ENCODE measurements around the gene HOXA4.
A peak's percentile ranks its signal among the peaks of the same experiment; 100 is the strongest.

HOXA4 gene

DNA sequence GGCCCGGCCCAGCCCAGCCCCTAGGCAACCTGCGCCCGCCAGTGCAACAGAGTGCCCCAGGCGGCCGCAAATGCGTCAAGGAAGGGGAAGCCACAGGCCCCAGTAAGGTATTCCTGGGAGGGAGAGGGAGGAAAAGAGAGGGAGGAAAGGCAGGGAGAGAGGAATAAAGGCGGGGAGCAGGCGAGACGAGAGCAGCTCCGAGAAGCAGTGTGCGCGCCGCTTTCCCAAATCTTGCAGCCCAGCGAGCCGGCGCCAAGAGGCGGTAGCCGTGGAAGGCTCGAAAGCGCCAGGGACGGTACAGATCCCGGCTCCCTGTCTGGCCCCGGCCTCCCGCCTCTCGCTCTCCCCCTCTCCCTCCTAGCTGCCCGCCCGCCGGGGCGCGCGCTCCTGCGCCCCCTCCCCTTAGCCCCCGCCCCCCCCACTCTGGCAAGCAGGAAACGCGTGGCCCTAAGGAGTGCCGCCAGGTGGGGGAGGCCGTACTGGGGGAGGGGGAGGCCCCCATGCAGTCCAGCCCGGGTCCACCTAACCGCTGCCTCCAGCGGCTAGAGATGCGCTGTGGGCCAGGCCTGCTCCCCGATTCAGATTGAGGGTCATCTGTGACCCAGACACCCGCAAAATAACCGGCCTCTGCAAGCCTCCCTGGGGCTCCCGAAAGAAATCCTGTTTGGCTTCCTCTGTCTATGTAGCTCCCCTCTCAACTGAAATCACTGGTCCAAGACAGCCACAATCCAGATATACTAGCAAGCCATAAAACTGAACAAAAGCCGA is 39.3 kb upstream of the HOXA4 start:
- DNase-seq: peak; percentile 51

DNA sequence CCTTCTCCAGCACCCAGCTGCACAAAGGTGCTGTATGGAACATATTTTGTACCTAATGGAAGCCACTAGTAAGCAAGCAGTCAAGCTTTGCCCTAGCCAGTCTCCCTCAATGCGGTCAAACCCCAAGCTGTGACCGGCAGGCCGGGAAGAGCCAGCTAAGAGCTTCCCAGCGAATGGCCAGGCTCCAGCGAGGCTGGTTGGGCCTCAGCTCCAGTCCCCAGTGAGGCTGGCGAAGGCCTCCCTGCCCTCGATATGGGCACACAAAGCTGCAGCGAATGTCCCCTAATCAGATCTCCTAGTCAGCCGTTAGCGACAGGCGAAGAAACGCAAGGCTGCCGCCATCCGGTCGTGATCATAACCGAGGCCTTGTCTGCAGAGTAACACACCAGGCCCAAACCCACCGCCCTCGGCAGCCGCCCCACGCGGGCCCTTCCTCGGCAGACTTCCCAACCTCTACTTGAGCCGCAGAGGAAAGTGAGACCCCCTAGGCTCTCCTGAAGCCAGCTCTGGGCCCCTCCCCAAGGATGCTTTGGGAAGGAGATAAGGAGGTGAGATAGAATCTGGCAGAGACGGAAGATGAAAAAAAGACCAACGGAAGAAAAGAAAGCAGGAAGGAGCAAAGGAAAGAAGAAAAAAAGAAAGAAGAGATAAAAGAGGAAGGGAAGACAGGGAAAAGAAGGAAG is 37.8 kb upstream of the HOXA4 start:
- DNase-seq: peak; percentile 63

DNA sequence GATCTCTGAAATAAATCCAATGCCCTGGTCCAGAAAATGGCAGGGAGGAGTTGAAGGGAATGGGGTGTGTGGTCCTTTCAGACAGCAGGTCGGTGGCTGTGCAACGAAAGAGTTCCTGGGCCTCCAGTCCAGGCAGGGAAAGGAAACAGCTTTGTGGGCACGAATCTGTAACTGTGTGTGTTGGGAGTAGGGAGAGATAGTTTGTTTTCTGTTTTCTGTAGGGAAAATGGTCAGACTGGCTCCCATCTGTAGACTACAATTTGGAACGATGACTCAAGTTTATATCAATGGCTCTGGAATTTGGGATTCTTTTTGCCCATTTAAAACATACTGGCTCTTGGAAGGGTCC is 37.3 kb upstream of the HOXA4 start:
- no peak for DNase-seq

DNA sequence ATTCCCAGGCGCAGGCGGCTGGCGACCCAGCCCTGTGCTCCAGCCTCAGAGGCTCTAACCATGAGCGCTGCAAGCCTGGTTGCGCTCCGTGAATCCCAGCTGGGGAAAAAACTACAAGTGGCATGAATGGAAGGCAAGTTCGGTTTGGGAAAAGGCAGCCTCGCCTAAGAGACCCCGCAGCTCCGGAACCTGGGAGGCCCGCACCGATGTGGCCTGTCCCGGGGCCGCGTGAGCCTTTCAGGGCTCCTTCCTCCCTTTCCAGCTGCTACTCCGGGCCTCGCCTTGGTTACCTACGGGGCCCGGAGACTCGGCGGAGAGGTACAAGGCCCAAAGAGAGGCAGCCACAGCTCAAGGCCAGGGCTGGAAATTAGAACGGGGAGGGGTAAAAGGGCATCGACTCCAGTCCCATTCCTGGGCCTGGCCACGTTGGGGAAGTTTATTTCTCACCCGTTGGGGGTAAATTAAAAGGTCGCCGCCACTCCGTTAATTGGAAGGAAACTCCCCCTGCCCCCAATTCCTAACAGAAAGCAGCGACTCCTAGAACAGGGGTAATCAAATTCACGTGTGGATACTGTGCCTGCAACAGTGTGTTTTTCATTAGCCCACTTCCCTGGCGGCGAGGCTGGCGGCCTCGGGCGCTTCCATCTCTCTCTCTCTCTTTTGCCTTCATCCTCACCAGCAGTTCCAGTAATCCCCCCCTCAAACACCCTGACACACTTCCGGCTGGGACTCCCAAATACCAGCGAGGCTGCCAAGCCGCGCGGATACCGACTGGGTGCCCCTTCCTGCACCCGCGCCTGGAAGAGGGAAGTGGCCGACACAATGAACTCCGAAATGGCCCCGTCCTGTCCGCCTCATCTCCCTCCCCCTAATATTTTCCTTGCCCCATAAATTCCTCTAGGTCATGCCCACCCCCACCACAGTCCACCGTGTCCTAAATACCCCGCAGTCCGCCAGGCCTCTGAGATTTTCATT is 36.3 kb upstream of the HOXA4 start:
- DNase-seq: no peak

DNA sequence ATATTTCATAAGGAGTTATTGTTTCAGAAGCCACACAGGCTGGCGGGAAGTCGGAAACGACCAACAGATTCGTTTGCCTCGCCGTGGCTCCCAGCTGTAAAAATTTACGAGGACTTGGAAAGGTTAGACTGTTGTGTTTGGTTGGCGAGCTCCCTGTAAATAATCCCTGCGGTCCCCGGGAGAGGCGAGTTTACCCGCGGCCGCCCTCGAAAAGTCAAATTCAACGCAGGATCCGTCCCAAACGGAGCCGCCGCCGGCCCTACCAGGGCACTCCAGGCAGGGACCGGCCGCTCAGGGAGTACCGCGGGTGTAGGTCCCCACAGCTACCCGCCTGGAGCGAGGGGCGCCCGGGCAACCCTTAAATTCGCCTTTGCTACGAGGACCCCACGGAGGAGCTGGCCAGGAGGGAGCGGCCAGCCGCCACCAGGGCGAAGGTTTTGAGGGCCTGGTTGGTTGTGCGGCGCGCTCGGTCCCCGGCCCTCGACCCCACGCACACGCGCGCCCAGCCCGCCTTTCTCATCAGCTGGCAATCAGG is 35.5 kb upstream of the HOXA4 start:
- DNase-seq: no peak

DNA sequence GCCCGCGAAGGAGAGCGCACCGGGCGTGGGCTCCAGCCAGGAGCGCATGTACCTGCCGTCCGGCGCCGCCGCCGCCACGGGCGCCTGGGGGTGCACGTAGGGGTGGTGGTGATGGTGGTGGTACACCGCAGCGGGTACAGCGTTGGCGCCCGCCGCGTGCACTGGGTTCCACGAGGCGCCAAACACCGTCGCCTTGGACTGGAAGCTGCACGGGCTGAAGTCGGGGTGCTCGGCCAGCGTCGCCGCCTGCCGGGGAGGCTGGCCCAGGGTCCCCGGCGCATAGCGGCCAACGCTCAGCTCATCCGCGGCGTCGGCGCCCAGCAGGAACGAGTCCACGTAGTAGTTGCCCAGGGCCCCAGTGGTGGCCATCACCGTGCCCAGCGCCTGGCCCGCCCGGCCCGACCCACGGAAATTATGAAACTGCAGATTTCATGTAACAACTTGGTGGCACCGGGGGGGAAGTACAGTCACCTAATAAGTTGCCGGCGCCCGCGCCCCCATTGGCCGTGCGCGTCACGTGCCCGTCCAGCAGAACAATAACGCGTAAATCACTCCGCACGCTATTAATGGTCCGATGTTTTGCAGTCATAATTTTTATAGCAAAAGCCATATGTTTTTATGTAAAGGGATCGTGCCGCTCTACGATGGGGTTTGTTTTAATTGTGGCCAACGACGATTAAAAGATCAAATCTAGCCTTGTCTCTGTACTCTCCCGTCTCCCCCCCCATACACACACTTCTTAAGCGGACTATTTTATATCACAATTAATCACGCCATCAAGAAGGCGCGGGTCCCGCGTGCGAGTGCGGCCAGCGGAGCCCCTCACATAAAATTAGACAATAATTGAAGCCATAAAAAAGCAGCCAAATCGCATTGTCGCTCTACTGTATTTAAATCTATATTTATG is 34.8 kb upstream of the HOXA4 start, which contains the start of gene HOXA9:
TSS of gene HOXA9 (minus strand) at position 449 of the 907 bp plus-strand sequence. CDS start at position 369, 80 bp downstream.
- DNase-seq: no peak

DNA sequence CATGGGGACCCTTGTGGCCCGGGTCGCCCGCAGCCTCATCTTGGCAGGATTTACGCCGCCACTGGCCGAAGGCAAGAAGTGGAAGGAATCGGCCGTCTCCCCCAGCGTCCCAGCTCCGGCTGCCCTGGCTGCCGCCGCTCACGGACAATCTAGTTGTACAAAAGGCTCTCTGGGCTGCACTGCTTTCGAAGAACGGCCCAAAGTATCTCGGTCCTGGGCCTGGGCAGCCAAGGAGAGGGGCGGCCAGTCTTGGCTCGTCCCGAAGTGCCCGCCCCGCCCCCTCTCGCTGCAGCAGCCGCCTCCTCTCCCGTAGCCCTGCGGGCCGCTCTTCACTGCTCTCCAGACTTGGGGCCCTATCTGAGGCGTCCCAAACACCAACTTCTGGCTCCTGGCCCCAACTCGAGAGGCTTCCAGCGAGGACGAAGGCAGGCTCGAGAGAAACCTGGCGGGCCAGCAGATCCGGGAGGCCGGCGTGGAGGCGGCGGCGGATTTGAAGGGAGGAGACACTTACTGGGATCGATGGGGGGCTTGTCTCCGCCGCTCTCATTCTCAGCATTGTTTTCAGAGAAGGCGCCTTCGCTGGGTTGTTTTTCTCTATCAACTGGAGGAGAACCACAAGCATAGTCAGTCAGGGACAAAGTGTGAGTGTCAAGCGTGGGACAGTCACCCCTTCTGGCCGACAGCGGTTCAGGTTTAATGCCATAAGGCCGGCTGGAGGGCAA is 34.0 kb upstream of the HOXA4 start:
- no peak for DNase-seq

DNA sequence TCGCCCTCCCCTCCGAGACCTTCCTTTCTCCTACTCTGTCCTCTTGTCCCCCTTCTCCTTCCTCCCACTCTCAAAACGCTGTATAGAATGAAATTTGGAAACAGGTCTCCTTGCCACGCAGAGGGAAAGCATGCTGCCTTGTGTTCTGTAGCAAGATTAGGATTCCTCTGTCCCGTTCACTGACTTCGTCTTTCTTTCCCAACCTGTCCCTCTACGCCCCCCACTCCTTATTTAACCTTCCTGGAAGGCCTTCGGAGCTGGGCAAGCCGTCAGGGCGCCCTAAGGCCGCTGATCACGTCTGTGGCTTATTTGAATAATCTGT is 33.4 kb upstream of the HOXA4 start:
- no peak for DNase-seq

DNA sequence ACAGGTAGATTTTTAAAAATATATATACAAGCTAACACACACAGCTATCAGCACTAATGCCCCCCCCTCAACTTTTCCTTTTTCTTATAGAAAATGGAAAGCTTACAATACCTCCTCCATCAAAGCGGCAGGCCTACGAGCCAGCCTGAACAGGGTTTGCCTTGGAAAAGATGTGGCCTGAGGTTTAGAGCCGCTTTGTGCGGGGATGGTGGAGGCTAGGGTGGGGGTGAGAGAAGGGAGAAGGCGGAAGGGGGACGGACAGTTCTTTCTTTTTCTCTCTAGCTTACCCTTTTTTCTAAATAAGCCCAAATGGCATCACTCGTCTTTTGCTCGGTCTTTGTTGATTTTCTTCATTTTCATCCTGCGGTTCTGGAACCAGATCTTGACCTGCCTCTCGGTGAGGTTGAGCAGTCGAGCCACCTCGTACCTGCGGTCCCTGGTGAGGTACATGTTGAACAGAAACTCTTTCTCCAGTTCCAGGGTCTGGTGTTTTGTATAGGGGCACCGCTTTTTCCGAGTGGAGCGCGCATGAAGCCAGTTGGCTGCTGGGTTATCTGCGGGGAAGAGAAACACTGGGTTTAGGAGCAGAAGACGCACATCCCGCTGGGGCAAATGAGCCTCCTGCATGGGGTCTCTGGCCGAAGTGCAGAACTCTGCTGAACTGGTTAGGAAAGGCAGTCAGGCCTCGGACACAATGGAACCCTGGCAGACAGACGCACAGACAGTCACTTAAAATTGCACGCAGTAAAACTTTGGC is 32.9 kb upstream of the HOXA4 start:
- no peak for DNase-seq

DNA sequence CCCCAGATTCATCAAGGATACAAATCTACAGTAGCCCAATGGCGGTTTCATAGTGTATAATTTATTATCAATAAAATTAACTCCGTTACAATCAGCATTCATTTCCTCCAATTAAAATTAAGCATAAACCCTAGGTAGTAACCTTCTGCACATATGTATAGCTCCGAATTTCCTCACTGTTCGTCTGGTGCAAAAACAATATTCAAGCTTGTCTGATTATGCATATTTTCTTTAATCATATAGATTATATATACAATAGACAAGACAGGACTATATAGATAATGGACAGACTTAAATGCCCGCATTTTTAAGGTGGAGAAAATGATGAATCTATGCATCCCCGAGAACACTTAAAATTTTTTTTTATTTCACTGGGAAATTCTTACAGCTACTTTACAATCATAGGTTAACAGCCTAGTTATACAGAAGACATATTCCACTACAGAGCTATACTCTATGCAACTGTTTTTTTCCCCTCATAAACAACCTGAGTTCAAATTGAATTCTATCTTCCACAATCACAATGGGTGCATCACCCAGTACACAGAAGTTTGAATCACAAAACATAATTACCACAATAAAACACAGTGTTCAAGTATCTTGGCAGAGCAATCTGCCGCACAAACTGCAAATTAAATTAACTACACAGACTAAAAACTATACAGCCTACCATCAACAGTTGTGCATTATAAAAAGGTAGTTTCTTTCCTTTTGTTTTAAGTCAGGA is 32.2 kb upstream of the HOXA4 start:
- no peak for DNase-seq

DNA sequence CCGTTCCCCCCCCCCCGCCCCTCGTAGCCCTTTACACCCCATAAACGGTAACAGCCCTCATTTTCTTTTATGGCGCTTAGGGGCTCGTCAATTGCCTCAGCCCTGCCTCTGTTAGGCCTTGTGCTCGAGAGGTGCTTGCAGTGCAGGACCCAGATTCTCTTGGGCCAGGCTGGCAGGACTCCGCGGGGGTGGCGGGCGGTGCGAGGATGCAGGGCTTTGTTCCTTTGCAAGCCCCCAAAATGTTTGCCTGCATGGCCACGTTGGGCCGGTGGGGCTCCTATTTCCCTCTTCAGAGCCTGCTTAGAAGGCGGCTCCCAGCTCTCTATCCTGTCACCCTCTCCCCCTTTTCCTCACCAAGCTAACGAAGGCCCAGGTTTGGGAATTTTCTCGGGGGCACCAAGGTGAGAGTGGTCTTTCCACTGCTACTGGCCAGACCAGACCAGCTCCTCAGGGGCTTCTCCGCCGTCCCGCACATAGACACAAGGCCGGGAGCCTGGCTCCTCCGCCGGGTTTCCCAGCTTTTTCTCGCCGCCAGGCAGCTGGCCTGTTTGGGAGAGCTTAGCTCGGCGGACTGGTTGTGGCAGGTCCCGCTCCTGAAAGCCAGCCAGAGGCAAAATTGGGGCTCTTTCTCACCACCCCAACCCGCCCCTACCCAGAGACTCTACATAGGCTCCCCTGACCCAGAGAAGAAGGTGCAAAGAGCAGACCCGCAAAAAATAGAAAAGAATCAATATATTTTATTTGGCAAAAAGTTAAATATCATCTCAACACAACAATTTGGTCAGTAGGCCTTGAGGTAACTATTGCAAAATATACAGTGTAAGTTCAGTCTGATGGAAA is 31.4 kb upstream of the HOXA4 start:
- DNase-seq: no peak

DNA sequence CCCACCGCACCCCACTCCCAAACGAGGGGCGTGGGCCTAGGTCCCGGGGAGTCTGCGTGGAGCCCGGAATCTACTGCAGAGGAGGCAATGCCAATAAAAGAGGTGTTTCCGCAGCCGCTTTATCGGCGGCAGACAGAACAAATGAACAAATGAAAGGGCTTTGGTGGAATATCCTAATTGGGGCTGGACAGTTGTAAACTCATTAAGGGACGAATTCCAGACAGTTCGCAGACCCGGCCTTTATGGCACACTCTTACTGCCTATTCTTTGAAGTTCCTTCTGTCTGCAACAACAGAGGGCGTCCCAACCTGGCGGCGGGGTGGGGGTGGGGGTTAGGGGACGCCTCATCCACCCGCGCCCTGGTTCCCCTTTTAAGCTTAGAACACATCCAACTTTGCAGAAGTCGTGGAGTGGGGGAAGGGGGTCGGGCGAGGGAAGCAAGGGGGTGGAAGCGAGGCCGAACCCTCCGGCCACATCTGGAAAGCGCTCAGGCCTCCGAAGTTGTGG is 30.7 kb upstream of the HOXA4 start:
- DNase-seq: no peak

DNA sequence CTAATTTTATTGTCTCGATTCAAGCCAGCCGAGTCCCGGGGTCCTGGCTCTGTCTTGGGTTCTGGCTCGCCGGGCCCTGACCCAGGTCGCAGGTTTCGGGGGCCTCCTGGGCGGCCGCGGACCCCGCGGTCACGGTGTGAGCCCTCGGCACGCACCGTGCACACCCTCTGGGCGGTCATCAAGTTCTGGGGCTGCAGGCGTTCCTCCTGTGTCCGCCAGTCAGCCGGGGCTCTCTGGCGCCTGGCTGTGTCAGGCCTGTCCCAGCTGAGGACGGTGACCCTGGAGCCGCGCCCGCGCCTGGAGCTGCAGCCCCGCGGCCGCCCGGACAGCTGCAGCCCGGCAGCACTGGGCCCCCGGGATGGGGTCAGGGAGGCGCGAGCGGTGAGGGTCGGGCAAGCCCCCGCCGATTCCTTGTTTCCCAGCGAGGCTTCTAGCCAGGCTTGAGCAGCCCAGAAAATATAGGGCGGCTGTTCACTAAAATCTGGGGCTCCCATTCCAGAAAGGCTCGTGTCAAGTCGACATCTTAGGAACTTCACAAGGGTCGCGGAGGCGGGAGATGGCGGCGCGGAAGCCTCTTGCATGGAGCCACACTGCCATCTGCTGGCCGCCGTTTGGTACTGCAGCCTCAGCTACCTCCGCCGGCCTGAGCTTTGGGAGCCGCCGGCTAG is 30.1 kb upstream of the HOXA4 start:
- peak; percentile 49 for DNase-seq

DNA sequence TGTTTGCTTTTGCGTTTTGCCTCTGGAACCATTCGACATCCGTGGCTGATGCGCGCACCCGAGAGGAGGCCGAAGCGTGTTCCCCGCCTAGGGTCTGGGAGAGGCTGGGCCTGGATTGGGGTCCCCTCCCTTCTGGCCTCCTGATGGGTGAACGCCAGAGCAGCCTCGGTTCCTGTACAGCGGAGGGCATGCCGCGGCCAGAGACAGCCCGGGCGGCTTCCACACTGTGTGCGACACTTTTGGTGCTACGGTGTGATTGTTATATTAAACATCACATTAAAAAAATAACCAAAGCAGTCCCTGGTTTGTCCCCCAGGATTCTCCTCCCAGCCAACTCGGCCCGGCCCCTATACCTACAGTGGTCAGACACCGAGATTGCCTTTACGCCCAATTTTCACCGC is 29.6 kb upstream of the HOXA4 start:
- no peak for DNase-seq

DNA sequence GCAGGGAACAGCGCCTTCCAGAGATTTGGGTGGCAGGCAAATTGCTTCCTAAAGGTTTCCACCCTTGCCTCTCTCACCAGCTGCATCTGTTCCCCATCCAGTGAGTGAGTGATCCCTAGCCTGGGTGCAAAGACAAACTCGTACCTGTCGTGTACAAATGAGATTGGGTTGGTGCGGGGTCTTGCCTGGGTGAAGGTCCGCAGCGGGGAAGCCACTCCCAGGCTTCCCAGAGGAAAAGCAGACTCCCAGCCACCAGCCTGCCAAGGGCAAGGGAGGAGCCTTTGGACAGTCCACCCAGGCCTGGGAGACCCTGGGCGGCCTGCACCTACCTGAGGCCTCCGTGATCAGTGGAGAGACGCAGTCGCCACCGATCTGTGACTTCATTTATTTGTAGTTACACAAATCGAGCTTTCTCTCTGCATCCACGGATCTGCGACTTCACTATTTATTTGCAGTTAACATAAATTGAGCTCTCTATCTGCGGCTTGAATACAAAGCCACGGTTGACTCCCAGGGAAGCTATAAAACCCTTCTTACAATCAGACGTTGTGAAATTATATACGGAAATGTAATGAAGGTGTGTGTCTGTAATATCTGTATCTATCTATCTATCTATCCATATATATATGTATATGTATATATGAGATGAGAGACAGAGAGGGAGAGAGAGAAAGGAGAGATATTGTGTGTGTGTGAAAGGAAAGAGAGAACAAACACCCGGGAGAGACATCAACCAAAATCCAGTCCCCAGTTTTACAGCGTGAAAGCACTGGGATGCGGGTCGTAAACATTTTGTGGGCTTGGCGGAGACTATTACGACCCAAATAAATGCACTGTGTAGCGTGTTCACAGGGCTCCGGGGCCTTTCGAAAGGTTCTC is 28.9 kb upstream of the HOXA4 start:
- no peak for DNase-seq

DNA sequence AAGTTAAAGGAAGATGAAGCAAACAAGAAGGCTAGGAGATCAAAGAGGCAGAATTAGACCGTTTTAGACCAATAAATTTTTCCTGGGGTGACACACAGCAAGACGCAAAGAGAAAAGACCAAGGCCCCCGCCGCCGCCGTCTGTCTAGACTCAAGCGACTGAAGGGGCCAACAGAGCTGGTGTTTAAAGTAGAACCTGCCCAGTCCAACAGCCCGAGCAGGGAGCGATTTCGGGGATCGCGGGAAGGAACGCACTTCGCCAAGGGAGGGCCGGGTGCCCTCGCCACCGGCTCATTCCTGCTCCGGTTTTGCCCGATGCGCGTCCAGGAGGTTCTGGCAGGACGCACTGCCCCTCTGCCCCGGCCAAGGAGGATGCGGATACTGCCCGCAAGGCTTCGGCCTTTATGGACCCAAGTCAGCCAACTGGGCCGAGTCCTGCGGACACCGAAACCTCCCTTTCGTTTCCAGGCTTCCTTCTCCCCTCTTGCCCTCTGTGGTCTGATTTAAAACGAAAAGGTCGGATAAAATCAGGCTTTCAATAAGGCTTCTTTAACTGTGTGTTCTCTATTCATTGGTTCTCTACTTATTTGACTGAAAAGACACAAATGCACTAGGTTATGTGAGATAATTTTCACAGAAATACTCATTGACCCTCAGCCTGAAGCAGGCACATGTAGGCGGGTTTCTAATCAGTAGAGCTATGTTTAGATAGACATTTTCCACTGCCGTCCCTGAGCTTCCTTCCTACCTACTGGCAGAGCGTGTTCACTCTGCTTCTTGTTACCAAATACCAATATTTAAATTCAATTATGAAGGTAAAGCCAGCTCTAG is 28.1 kb upstream of the HOXA4 start:
- no peak for DNase-seq

All from DMS79 (cell line).